NOMO-1 treated with DMSO at 0.1 percent for 48 hours (cell line): ENCODE results near the gene GRK3.
"Not testable (repeated sequence)": the region's sequence is repeated elsewhere in the genome, so short reads cannot be mapped to it uniquely, and the experiment has no call there.

ENCODE experiments used
- DNase-seq: peaks from one replicate; lab custom pipeline; 2025; ENCODE audit not compliant: unreplicated experiment; lab: John Stamatoyannopoulos, UW

GRK3 gene

GRCh38 chr22:25564320-25564978, at the start of gene GRK3:
Gene GRK3, plus strand, starts transcription at chr22:25564675. Its CDS starts 366 bp downstream, at chr22:25565041.
- peak; percentile 75 for DNase-seq

GRCh38 chr22:25518000-25518663, 46.3 kb upstream of the GRK3 start:
- no peak for DNase-seq

- no peak for DNase-seq
Measured at GRCh38 chr22:25525376-25525775, 39.1 kb upstream of the GRK3 start.

GRCh38 chr22:25525804-25526584, 38.5 kb upstream of the GRK3 start:
- not testable (repeated sequence) for DNase-seq

- DNase-seq = not testable (repeated sequence)
Measured at GRCh38 chr22:25527016-25527415, 37.5 kb upstream of the GRK3 start.

- DNase-seq = not testable (repeated sequence)
Measured at GRCh38 chr22:25528068-25528467, 36.4 kb upstream of the GRK3 start.

- DNase-seq = not testable (repeated sequence)
Measured at GRCh38 chr22:25529059-25529458, 35.4 kb upstream of the GRK3 start.

- DNase-seq = not testable (repeated sequence)
Measured at GRCh38 chr22:25529541-25530137, 34.8 kb upstream of the GRK3 start.

GRCh38 chr22:25531677-25532076, 32.8 kb upstream of the GRK3 start:
- not testable (repeated sequence) for DNase-seq

GRCh38 chr22:25534724-25535123, 29.8 kb upstream of the GRK3 start:
- no peak for DNase-seq

- DNase-seq = no peak
Measured at GRCh38 chr22:25536589-25536988, 27.9 kb upstream of the GRK3 start.

GRCh38 chr22:25540166-25540907, 24.1 kb upstream of the GRK3 start:
- no peak for DNase-seq

GRCh38 chr22:25540908-25541660, 23.4 kb upstream of the GRK3 start:
- DNase-seq = no peak

GRCh38 chr22:25542191-25542590, 22.3 kb upstream of the GRK3 start:
- no peak for DNase-seq

GRCh38 chr22:25542720-25543402, 21.6 kb upstream of the GRK3 start:
- DNase-seq = no peak

GRCh38 chr22:25545146-25545545, 19.3 kb upstream of the GRK3 start:
- no peak for DNase-seq

GRCh38 chr22:25545672-25546071, 18.8 kb upstream of the GRK3 start:
- DNase-seq = no peak

- no peak for DNase-seq
Measured at GRCh38 chr22:25546242-25546641, 18.2 kb upstream of the GRK3 start.

- peak; percentile 91 for DNase-seq
Measured at GRCh38 chr22:25546751-25547150, 17.7 kb upstream of the GRK3 start.
